ENCODE results near the gene EEF1G.

EEF1G gene

DNA sequence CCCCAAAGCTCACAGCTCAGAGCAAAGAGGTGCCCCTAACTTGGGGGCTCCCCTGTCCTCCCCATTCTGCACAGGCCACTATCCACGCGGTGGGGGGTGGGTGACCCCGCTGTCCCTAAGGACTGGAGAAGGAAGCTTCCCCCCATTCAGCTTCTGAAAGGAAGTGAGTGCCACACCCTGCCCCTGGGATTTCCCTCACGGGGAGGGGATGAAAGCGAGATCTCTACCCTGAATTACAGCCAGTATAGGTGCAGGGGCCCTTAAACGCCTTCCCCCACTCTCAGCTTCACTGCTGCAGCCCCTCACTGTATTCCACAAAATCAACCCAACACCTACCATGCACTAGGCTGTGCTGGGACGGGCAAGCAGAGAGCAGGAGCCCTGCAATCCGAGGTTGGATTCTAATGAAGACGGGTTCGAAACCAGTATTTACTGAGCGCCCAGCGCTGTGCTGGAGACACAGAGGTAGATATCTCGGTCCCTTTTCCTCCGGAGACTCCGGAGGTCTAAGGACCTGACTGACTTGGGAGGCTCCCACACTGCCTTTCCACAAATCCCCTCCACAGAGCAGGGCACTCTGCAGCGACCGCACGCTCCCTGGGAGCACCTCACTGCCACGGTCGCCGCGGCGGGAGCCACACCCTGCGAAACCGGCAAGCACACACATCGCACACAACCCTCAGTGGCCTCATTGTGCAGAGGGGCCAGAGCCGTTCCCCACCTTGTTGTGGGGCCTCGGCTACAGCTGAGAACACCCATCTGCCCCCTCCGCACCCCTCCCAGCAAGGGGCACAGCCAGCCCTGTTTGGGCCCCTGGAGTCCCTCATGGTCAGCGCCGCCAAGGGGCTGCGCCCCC lies 28.9 kb downstream of the EEF1G start:
- Histone ChIP-seq H3K36me3 (ENCODE audit: control insufficient read depth in 2 of 2, insufficient read depth in 2 of 2, low read length in 2 of 2) (peaks cover 0 to 4% of the 10 kb centered on the region in 2 donors), H3K4me1 (ENCODE audit: control insufficient read depth, insufficient read depth, low read length) (peaks cover 68% of the 10 kb centered on the region), H3K27me3 (ENCODE audit: control insufficient read depth in 1 of 2, insufficient read depth in 2 of 2, low read length in 2 of 2) (no peaks in the 10 kb centered on the region), H3K9ac (ENCODE audit: low read length in 2 of 2) (peak overlapping the region; percentile 88 to 94), H3K4me3 (ENCODE audit: low read length in 2 of 2) (peak overlapping the region; percentile 95 to 97), H3K27ac (ENCODE audit: low read length) (peak overlapping the region; percentile 94), H3K9me3 (ENCODE audit: control insufficient read depth in 2 of 2, low read length in 2 of 2) (no peaks in the 10 kb centered on the region)

DNA sequence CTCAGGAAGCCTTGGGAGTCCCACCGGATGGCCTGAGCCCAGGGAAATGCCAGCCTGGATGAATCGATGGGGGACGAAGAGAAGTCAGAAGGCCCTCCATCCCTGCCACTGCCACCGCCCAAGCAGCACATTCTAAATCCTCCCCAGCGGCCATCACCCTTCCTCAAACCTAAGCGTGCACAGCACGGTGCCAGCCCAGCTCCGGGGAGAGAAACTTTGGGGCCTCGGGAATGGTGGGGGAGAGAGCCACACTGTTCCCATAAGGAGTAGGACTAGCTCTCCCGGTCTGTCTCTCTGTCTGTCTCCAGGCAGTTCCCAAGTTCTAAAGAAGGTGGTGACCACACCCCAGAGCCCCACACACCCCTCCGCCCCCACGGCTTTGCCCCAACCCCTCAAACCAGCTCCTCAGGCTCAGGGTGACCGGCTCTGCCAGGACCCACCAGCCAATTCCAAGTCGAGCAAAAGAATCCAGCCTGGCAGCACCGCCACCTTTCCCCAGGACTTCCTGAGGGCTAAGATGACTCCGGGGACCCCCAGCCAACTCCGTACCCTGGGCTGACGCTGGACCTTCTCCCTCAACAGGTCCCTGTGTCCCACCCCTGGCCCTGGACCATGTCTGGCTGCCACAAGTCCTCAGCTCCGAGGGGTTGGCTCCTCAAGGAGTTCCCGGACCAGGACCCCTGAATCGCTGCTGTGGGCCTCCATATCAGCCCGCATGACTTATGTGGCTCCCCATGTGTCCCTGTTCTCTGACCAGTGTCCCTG lies 29.8 kb downstream of the EEF1G start:
- Histone ChIP-seq H3K9me3 (ENCODE audit: control insufficient read depth in 2 of 2, low read length in 2 of 2) (no peaks in the 10 kb centered on the region), H3K9ac (ENCODE audit: low read length in 2 of 2) (peak overlapping the region; percentile 88 to 94), H3K4me3 (ENCODE audit: low read length in 2 of 2) (peak overlapping the region; percentile 95 to 97), H3K27ac (ENCODE audit: low read length) (peak overlapping the region; percentile 94), H3K4me1 (ENCODE audit: control insufficient read depth, insufficient read depth, low read length) (peaks cover 72% of the 10 kb centered on the region), H3K27me3 (ENCODE audit: control insufficient read depth in 1 of 2, insufficient read depth in 2 of 2, low read length in 2 of 2) (no peaks in the 10 kb centered on the region), H3K36me3 (ENCODE audit: control insufficient read depth in 2 of 2, insufficient read depth in 2 of 2, low read length in 2 of 2) (peaks cover 0 to 4% of the 10 kb centered on the region in 2 donors)

DNA sequence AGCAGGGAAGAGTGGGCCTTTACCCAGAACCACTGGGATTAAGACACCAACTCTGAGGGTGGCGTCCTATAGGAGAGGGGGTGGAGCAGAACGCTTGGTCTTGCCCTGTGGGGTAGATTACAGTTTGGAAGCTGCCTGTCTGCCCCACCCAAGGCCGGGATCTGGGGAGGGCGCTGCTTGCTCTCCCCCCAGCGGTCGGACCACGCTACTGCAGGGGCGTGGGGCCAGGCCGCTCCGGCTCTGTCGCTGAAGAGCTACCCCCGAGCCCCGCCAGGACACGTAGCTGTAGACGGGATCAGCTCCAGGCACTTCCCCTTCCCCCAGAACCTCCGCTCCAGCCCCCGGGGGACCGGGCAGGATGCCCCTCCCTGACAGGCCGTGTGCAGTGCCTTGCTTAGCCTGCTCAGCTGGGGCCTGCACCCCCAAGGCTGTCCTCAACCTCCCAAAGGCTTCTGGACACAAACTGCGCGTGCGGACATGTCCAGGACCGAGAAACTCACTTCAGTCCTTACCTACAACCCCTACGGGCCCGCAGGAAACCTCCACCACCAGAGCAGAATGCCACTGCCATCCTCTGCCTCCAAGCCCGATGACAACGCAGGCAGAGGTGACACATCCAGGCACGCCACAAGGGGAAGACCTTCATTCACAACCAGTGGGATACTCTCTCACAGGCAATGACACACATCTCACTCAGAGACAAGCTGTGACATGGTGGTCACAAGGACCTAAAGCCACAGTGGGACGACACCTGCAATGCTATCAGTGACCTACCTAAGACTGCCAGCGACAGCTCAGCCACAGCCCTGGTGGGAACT lies 30.7 kb downstream of the EEF1G start:
- Histone ChIP-seq H3K27ac (ENCODE audit: low read length) (peak overlapping the region; percentile 94), H3K27me3 (ENCODE audit: control insufficient read depth in 1 of 2, insufficient read depth in 2 of 2, low read length in 2 of 2) (no peaks in the 10 kb centered on the region), H3K36me3 (ENCODE audit: control insufficient read depth in 2 of 2, insufficient read depth in 2 of 2, low read length in 2 of 2) (peaks cover 0 to 4% of the 10 kb centered on the region in 2 donors), H3K9me3 (ENCODE audit: control insufficient read depth in 2 of 2, low read length in 2 of 2) (no peaks in the 10 kb centered on the region), H3K4me3 (ENCODE audit: low read length in 2 of 2) (peak overlapping the region; percentile 95 to 97), H3K4me1 (ENCODE audit: control insufficient read depth, insufficient read depth, low read length) (peaks cover 72% of the 10 kb centered on the region), H3K9ac (ENCODE audit: low read length in 2 of 2) (peak overlapping the region; percentile 88 to 94)

DNA sequence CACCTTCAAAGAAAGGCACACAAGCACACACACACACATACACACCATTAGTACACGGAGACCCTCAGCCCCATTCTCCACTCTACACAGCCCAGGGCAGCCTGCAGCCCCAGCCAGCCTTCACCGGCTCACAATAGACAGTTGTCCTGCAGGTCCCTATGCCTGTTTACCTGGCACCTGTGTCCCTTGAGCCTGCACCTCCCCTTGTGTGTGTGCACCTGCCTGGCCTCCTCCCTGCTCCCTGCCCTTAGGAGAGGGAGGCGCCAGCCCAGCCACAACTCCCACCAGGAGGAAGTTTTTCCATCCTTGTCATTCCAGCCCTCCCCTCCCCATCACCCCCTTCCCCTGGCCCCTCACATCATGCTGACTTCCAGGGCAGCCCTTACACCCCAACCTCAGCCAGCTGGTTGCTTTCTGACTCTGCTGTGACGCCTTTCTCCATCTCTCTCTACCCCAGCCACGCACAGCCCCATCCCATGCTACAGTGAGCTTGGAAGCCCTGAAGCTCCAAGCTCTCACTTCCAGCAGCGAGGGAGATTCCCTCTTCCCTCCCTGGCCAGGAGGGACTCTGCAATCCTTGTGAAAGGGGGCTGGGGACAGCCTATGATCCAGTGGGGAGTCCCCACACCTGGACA lies 31.5 kb downstream of the EEF1G start:
- Histone ChIP-seq H3K4me1 (ENCODE audit: control insufficient read depth, insufficient read depth, low read length) (peaks cover 71% of the 10 kb centered on the region), H3K36me3 (ENCODE audit: control insufficient read depth in 2 of 2, insufficient read depth in 2 of 2, low read length in 2 of 2) (peaks cover 0 to 4% of the 10 kb centered on the region in 2 donors), H3K27me3 (ENCODE audit: control insufficient read depth in 1 of 2, insufficient read depth in 2 of 2, low read length in 2 of 2) (no peaks in the 10 kb centered on the region), H3K4me3 (ENCODE audit: low read length in 2 of 2) (peak overlapping the region; percentile 64 to 95), H3K27ac (ENCODE audit: low read length) (peak overlapping the region; percentile 94), H3K9ac (ENCODE audit: low read length in 2 of 2) (peak overlapping the region; percentile 81 to 88), H3K9me3 (ENCODE audit: control insufficient read depth in 2 of 2, low read length in 2 of 2) (no peaks in the 10 kb centered on the region)

DNA sequence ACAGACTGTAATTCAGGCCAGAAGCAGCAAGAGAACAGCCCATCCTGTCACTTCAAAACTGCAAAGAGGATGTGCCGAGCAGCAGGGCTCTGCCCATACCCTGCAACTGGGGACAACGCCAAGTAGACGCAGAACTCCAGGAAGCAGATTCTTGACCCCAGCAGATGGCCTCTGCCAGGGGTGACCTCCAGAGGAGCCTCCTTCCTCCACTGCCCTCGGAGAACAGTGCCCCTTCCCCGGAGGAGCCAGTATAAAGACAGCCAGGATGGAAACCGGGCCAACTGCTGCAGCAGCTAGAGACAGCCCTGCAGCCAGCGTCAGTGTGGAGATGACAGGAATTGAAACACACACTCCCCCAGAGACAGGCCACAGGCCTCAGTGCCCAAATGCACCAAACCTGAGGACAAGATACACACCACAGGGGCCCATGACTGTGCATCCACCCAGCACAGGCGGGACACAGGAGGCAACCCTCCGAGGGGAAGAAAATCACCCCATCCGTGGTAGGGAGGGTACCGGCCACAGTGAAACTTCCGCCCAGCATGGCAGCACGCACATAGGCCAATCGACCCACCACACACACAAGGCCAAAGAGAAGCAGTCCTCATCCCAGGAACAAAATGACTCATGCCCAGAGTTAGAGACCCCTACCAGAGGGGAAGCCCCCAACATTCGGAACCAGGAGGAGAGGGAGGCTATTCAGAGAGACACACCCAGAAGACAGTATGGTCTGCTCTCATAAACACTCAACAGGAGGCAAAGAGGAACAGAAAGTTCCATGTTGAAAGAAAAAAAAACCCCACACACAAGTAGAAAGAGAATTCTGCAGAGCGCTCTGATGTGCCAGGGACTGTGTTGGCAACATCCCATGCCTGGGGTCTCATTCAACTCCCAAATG lies 32.6 kb downstream of the EEF1G start:
- Histone ChIP-seq H3K36me3 (ENCODE audit: control insufficient read depth in 2 of 2, insufficient read depth in 2 of 2, low read length in 2 of 2) (peaks cover 3 to 6% of the 10 kb centered on the region in 2 donors), H3K4me1 (ENCODE audit: control insufficient read depth, insufficient read depth, low read length) (peaks cover 81% of the 10 kb centered on the region), H3K9me3 (ENCODE audit: control insufficient read depth in 2 of 2, low read length in 2 of 2) (no peaks in the 10 kb centered on the region), H3K4me3 (ENCODE audit: low read length in 2 of 2) (peak overlapping the region; percentile 64 to 95), H3K27me3 (ENCODE audit: control insufficient read depth in 1 of 2, insufficient read depth in 2 of 2, low read length in 2 of 2) (no peaks in the 10 kb centered on the region), H3K27ac (ENCODE audit: low read length) (peak overlapping the region; percentile 94), H3K9ac (ENCODE audit: low read length in 2 of 2) (peak overlapping the region; percentile 36 to 88)

DNA sequence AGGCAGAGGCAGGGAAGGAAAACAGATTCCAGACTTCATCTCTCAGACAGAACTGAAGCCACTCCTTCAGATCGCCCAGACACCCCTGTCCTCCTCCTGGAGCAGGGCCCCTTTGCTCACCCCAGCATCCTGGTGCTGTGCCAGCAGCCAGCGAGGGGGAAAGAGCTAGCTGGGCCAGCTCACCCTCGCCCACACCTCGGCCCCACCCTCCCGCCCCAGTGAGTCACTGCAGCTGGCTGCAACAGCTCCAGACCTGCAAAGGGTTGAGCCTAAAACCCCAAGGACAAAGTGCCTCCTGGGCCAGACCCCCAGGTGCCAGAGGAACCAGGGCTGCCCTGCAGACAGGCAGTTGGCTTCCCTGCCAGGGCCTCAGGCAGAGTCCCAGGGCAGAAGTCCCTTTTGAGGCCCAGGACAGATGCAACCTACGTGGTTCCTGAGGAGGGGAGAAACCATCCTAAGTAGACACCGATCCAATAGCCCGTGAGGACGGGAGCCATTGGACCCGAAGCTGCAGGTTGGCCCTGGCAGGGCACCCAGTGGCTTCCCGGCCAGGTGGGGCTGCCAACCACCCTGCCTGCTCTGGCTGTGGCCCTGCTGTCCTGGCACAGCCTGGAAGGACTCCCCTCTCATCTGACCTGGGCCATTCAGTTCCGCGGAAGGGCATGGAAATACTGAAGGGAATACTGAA lies 34.3 kb downstream of the EEF1G start:
- no peaks in the 10 kb centered on the region for H3K9me3 ChIP-seq (ENCODE audit: control insufficient read depth in 2 of 2, low read length in 2 of 2)
- H3K27me3 ChIP-seq (ENCODE audit: control insufficient read depth in 1 of 2, insufficient read depth in 2 of 2, low read length in 2 of 2): no peaks in the 10 kb centered on the region
- H3K9ac ChIP-seq (ENCODE audit: low read length in 2 of 2): peak overlapping the region; percentile 40 to 51
- H3K36me3 ChIP-seq (ENCODE audit: control insufficient read depth in 2 of 2, insufficient read depth in 2 of 2, low read length in 2 of 2): peaks cover 17 to 21% of the 10 kb centered on the region in 2 donors
- peak overlapping the region; percentile 94 for H3K27ac ChIP-seq (ENCODE audit: low read length)
- H3K4me3 ChIP-seq (ENCODE audit: low read length in 2 of 2): peak overlapping the region; percentile 62 to 95
- H3K4me1 ChIP-seq (ENCODE audit: control insufficient read depth, insufficient read depth, low read length): peaks cover 90% of the 10 kb centered on the region

DNA sequence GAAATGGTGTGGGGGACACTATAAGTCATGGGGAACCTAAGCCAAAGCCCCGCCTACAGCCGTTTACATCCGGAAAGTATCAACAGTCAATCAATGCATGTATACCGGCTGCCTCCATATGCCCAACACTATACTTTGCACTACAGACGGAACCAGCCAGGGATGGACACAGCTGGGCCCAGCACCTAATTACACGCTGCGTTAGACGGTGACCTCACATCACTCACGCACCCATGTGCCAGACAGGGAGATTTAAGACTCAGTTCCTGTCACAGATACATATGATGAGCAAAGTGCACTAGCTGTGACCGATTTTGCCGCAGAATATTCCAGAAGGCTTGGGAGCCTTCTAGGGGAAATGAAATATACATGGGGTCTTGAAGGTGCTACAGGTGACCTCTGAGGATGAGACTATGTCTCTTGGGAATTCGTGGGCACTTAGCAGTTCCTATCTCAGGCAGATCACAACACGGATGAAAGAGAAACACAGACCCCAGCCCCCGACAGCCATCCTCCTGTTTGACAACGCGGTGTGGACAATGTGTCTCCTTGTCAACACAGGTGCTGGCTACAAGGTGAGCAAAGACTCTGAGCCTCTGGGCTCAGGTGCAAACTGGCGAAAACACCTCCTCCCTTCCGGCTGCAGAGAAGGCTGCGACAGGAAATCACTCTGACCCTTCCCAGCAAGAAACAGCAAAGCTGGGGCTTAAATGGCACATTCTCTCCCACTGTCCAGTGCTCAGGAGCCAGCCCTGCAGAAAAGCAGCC lies 35.0 kb downstream of the EEF1G start:
- Histone ChIP-seq H3K9me3 (ENCODE audit: control insufficient read depth in 2 of 2, low read length in 2 of 2) (no peaks in the 10 kb centered on the region), H3K27ac (ENCODE audit: low read length) (peak overlapping the region; percentile 66), H3K36me3 (ENCODE audit: control insufficient read depth in 2 of 2, insufficient read depth in 2 of 2, low read length in 2 of 2) (peaks cover 25 to 28% of the 10 kb centered on the region in 2 donors), H3K27me3 (ENCODE audit: control insufficient read depth in 1 of 2, insufficient read depth in 2 of 2, low read length in 2 of 2) (no peaks in the 10 kb centered on the region), H3K4me1 (ENCODE audit: control insufficient read depth, insufficient read depth, low read length) (peaks cover 84% of the 10 kb centered on the region), H3K9ac (ENCODE audit: low read length in 2 of 2) (peak overlapping the region; percentile 29 to 39), H3K4me3 (ENCODE audit: low read length in 2 of 2) (peak overlapping the region; percentile 53 to 95)

DNA sequence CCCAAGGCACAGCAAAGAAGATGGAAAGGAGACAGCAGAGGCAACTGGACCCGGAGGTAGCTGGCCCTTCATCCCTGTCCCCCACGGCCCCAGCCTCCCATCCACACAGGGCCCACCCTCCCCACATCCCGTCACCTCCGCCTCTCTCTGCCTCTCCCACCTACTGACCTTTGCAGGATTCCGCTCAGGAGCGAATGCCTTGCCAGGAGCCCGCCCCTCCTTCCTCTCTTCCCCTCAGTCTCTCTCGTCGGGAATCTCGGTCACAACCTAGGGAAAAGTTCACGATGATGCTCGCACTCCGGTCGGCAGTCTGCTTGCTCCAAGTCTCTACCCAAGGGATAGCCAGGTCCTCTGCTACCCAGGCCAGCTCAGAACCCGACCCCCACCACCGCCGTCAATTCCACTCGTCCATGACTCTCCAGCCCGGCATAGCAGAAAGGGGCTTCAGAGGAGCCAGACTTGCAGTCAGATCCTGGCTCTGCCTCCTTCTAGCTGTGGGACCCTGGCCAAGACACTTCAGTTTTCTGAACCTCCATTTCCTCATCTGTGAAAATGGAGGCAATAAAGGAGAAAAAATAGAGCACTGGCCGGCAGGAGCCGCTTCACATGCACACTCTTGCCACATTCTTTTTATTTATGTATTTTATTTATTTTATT lies 37.3 kb downstream of the EEF1G start:
- Histone ChIP-seq H3K4me1 (ENCODE audit: control insufficient read depth, insufficient read depth, low read length) (peaks cover 70% of the 10 kb centered on the region), H3K27me3 (ENCODE audit: control insufficient read depth in 1 of 2, insufficient read depth in 2 of 2, low read length in 2 of 2) (no peaks in the 10 kb centered on the region), H3K9ac (ENCODE audit: low read length in 2 of 2) (no peak overlapping the region), H3K27ac (ENCODE audit: low read length) (peak overlapping the region; percentile 41), H3K9me3 (ENCODE audit: control insufficient read depth in 2 of 2, low read length in 2 of 2) (no peaks in the 10 kb centered on the region), H3K36me3 (ENCODE audit: control insufficient read depth in 2 of 2, insufficient read depth in 2 of 2, low read length in 2 of 2) (peaks cover 45 to 47% of the 10 kb centered on the region in 2 donors), H3K4me3 (ENCODE audit: low read length in 2 of 2) (peak overlapping the region in 1 of 2 donors; percentile 54)
